Urinary bladder (tissue), 4 donors: ENCODE results near the gene PFKFB3. TPM values are rescaled to one million over a fixed set of nuclear protein-coding genes. Genes with fewer than 3 reads are reported as not detected.
"Not testable (repeated sequence)": the region's sequence is repeated elsewhere in the genome, so short reads cannot be mapped to it uniquely, and the experiment has no call there.

Experiments used
- DNase-seq: peaks from one replicate; pipeline ENCODE4 v3.0.0-alpha.2; 2015; ENCODE audit errors: extremely low spot score
- H3K27ac ChIP-seq: one replicate; pipeline ENCODE4 v1.5.1; 2013; ENCODE audit warnings: low read depth, mild to moderate bottlenecking, moderate library complexity
- H3K36me3 ChIP-seq: one replicate; pipeline ENCODE4 v1.6.1; 2013; ENCODE audit warnings: mild to moderate bottlenecking, moderate library complexity; ENCODE audit not compliant: insufficient read depth
- H3K4me1 ChIP-seq: one replicate; pipeline ENCODE4 v1.6.1; 2013; ENCODE audit warnings: mild to moderate bottlenecking, moderate library complexity; ENCODE audit not compliant: insufficient read depth
- H3K4me3 ChIP-seq: one replicate; pipeline ENCODE4 v1.5.1; 2013; ENCODE audit warnings: low read depth, low read length
- WGBS: extraction: QIAGEN DNeasy Blood & Tissue Kit; methylation state at CpG from one replicate; pipeline ENCODE4 v1.1.7; 2013; 5-methylcytosine and 5-hydroxymethylcytosine counted together
- polyA plus RNA-seq: library from polyadenylated mRNA; stranded (reverse); fragments of 200-250 nt; gene quantifications from one replicate; pipeline ENCODE4 v1.2.3, GENCODE V29; 2013
- total RNA-seq: library from RNA; depleted of rRNA; stranded (reverse); fragments of >200 nt; gene quantifications from one replicate; pipeline ENCODE4 v1.2.3, GENCODE V29; 2014
- donor health status: healthy with polysubstance abuse.
- donor health status: healthy.

Gene PFKFB3
- 6.5 TPM for total RNA-seq
- polyA plus RNA-seq: 31.8 TPM

DNA sequence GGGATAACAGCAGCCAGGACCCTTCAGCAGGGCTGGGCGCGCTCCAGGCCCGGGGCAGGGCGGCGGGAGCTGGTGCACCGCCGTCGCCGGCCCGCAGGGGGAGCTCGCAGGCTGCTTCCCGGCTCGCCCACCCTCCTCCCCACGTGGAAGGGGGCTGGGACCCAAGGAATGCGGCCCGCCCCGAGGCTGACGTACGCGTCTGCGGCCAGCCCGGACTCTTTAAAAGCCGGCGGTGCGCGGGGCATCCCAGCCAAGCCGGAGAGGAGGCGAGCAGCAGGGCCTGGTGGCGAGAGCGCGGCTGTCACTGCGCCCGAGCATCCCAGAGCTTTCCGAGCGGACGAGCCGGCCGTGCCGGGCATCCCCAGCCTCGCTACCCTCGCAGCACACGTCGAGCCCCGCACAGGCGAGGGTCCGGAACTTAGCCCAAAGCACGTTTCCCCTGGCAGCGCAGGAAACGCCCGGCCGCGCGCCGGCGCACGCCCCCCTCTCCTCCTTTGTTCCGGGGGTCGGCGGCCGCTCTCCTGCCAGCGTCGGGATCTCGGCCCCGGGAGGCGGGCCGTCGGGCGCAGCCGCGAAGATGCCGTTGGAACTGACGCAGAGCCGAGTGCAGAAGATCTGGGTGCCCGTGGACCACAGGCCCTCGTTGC, at the start of gene PFKFB3:
PFKFB3 (plus strand) TSS at position 249 of the 647 bp plus-strand sequence; CDS start at position 578, 329 bp downstream.
- peak within 1 kb of the TSS; percentile 79 for H3K4me3 ChIP-seq
- WGBS: under 1% methylated on average over 75 of the region's 75 CpGs
- H3K27ac ChIP-seq: peak within 1 kb of the TSS; percentile 72
- H3K36me3 ChIP-seq: no peaks in the 10 kb centered on the region
- H3K4me1 ChIP-seq: peaks cover 2% of the 10 kb centered on the region
- DNase-seq: peak; percentile 87

DNA sequence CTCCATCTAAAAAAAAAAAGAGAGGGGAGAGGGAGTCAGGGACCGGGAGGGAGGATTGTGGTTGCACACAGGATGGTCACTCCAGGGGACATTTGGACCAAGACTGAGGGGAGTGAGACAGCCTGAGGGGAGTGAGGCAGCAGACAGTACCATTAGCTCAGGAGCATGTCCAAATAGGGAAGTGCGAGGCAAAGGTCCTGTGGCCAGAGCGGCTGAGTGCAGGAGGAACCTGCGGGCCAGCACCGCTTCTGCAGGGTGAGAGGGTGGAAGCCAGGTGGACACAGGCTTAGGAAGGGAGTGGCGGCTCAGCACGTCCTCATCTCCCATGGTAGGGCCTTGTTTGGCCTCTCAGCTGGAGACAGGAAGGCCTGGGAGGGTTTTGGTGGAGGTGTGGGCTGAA, 48.9 kb upstream of the PFKFB3 start:
- H3K36me3 ChIP-seq: no peaks in the 10 kb centered on the region
- no peak for DNase-seq
- H3K4me3 ChIP-seq: no peak overlapping the region
- no peak overlapping the region for H3K27ac ChIP-seq
- 89% methylated on average over 7 of the region's 7 CpGs for WGBS
- H3K4me1 ChIP-seq: no peaks in the 10 kb centered on the region

DNA sequence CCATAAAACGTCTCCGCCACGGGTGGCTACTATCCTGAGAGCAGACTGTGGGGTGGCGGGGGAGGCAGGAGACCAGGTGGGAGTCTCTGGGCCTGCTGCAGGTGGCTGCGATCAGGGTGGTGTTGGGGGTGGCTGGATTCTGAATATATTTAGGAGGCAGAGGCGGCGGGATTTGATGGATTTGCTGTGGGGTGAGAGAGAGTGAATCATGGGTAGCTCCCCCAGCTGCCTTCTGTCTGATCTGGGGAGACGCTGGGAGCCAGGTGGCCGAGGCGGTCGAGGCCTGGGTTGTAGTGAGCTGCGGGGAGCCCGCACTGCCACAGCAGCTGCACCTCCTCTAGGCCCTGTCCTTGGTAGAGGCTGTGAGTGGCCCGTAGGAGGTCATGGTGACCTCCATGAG, 48.2 kb upstream of the PFKFB3 start:
- no peaks in the 10 kb centered on the region for H3K36me3 ChIP-seq
- 96% methylated on average over 14 of the region's 14 CpGs for WGBS
- H3K4me1 ChIP-seq: no peaks in the 10 kb centered on the region
- no peak overlapping the region for H3K27ac ChIP-seq
- DNase-seq: no peak
- no peak overlapping the region for H3K4me3 ChIP-seq

DNA sequence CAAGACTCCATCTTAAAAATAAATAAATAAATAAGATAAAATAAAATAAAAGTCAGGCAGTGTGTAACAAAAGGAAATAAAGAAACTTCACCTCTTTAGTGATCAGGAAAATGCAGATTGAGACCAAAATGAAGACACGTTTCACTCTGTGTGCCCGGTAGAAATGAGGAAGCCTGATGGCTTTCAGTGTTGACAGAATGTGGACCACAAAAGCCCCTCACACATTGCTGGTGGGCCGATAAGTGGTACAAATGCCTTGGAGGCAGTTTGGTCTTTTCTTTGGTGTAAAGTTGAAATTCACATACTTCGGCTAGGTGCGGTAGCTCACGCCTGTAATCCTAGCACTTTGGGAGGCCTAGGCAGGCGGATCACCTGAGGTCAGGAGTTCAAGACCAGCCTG, 44.5 kb upstream of the PFKFB3 start:
- Histone ChIP-seq H3K27ac (no peak overlapping the region), H3K4me1 (no peaks in the 10 kb centered on the region), H3K4me3 (no peak overlapping the region), H3K36me3 (no peaks in the 10 kb centered on the region)
- no peak for DNase-seq
- WGBS: 92% methylated on average over 7 of the region's 7 CpGs

DNA sequence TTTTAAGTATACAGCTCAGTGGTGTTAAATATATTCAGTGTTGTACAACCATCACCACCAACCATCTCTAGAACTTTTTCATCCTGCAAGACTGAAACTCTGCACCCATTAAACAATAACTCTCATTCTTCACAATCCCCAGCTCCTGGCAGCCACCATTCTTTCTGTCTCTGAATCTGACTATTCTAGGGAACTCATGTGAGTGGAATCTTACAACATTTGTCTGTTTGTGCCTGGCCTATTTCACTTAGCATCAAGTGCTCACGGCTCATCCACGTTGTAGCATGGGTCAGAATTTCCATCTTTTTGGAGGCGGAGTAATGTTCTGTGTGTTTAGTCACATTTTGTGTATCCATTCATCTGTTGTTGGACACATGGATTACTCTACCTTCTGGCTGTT, 40.8 kb upstream of the PFKFB3 start:
- DNase-seq: no peak
- Histone ChIP-seq H3K27ac (no peak overlapping the region), H3K36me3 (no peaks in the 10 kb centered on the region), H3K4me3 (no peak overlapping the region), H3K4me1 (no peaks in the 10 kb centered on the region)
- WGBS: 63% methylated on average over 3 of the region's 3 CpGs

DNA sequence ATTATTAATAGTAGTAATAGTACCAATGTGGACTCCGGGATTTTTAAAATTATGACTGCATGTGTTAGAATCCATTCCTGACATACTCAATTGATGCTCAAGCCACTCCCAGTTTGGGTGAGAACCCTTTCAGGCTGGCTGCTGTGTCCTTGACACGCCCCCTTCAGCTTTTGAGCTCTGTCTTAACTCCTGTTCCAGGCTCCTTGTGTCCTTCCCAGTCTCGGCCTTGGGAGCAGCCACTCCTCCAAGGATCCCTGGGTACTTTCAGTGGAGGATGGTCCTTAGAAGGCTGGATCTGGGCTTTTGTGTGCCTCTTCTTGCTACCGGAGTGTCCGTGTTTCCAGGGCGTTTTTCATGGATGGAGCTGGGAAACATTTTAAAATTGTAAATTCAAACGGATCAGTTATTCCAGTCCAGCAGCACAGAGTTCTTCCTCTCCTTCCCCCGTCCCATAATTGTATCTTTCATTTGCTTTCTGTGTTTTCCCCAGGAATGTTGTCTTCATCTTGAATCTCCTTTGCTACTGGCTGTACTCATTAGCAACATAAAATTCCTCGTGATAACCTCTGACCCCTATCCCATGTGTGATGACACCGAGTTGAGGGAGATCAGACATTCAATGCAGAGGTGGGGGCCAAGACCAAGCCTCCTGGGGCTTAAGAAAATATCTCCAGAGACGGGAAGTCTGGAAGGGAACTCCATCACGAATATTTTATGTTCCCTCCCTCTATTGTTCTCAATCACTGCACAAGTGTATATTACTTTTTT, 40.0 kb upstream of the PFKFB3 start:
- DNase-seq: no peak
- no peak overlapping the region for H3K27ac ChIP-seq
- H3K36me3 ChIP-seq: no peaks in the 10 kb centered on the region
- no peak overlapping the region for H3K4me3 ChIP-seq
- 49% methylated on average over 12 of the region's 12 CpGs for WGBS
- no peaks in the 10 kb centered on the region for H3K4me1 ChIP-seq

DNA sequence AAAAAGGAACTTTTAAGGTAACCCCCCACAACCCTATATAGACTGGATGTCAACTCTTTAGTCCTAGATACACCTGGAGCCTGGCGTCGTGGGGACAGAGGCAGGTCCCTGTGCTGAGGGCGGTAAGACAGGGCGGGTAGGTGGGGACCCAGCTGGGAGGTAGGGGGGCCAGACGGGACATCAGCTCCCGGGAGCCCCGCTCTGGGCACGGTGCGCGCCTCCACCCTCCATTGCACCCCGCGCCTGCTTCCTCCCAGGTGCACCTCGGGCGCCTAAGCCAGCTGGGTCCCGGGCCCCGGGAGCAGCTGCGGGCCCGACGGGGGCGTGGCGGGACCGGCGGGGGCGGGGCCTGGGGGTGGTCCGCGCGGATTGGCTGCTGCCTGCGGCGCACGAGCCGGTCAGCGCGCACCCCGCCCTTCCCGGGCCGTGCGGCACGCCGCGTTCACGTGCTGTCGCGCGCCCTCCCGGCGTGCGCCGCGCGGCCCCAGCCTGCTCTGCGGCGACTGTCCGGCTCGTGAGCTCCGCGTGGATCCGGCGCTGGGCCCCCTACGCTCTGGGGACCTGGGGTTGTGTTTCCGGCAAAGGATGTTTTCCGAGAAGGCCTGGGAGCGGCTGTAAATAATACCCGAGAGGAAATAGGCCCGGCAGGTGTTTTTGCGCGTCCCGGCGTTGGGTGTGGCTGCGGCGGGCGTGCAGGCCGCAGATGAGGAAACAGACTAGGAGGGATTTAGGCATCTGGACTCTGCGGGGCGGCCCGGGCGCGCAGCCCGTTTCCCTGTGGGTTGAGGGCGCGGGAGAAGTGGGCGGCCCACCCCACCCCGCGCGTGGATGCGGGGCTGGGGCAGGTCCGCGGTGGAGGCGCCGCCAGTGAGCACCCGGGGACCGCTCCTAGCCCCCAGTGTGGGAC, 39.1 kb upstream of the PFKFB3 start:
- Histone ChIP-seq H3K4me1 (no peaks in the 10 kb centered on the region), H3K27ac (peak overlapping the region; percentile 94), H3K4me3 (peak overlapping the region; percentile 56), H3K36me3 (no peaks in the 10 kb centered on the region)
- WGBS: under 1% methylated on average over 91 of the region's 91 CpGs
- DNase-seq: peak; percentile 43

DNA sequence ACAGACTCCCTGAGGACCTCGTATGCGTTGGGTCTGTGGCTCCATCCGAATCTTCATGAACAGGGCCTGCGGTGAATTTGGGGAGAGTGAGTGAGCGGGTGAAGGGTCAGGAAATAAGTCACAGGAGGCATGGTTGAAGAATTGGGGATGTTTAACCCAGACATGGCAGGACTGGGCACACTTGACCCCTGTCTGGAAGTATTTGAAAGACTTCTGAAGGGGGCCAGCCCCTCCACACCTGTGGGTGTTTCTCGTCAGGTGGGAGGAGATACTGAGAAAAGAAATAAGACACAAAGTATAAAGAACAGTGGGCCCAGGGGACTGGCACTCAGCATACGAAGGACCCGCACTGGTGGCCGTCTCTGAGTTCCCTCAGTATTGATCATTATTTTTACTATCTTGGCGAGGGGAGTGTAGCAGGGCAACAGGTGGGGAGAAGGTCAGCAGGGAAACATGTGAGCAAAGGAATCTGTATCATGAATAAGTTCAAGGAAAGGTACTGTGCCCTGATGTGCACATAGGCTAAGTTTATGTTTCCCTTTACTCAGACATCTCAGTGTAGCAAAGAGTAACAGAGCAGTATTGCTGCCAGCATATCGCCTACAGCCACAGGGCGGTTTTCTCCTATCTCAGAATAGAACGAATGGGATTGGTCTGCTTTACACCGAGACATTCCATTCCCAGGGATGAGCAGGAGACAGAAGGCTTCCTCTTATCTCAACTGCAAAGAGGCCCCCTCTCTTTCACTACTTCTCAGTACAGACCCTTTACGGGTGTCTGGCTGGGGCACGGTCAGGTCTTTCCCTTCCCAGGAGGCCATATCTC, 38.2 kb upstream of the PFKFB3 start:
- Histone ChIP-seq H3K4me3 (peak overlapping the region; percentile 56), H3K36me3 (no peaks in the 10 kb centered on the region), H3K27ac (peak overlapping the region; percentile 87), H3K4me1 (no peaks in the 10 kb centered on the region)
- WGBS: 20% methylated on average over 16 of the region's 16 CpGs
- no peak for DNase-seq

DNA sequence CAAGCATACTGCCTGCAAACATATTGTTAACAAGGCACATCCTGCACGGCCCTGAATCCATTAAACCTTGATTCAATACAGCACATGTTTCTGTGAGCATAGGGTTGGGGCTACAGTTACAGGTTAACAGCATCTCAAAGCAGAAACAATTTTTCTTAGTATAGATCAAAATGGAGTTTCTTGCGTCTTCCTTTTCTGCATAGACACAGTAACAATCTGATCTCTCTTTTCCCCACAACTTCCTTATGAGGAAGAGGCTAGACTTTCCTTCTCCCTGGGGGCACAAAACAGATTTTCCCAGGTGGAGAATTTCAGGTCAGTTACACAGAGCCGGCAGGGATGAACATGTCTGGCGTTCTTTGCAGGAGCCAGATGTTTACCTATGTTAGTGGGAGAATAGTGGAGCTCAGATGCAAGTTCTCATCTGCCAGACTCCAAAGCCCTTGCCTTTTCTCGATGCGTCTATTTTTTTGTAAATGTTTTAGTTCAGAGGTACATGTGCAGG, 37.5 kb upstream of the PFKFB3 start:
- Histone ChIP-seq H3K27ac (no peak overlapping the region), H3K4me1 (no peaks in the 10 kb centered on the region), H3K36me3 (no peaks in the 10 kb centered on the region), H3K4me3 (no peak overlapping the region)
- WGBS: 31% methylated on average over 6 of the region's 6 CpGs
- no peak for DNase-seq

DNA sequence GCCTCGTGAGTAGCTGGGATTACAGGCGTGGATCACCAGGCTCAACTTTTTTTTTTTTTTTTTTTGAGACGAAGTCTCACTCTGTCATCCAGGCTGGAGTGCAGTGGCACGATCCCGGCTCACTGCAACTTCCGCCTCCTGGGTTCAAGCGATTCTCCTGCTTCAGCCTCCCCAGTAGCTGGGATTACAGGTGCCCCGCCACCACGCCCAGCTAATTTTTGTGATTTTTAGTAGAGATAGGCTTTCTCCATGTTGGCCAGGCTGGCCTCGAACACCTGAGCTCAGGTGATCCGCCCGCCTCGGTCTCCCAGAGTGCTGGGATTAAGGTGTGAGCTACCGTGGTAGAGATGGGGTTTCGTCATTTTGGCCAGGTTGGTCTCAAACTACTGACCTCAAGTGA, 36.8 kb upstream of the PFKFB3 start:
- H3K27ac ChIP-seq, H3K4me1 ChIP-seq, H3K36me3 ChIP-seq, DNase-seq, H3K4me3 ChIP-seq: not testable (repeated sequence)
- WGBS: 87% methylated on average over 15 of the region's 15 CpGs

DNA sequence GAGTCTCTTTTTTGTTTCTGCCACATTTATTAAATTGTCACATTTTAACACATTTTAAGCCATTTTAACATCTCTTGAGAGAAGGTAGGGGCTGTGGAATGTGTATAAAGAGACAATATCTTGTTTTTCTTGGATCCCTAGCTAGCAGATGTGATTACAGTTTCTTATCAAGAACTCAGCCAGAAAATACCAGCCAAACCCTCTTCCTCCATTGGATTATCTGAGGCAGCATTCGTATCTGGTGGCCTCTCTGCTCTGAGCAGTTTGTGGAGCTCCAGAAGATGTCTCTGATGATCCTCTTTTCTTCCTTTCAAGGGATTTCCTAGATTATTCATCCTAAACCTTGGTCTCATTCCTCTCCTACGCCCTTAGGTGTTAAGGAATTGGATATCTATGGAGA, 35.3 kb upstream of the PFKFB3 start:
- H3K4me1 ChIP-seq: no peaks in the 10 kb centered on the region
- no peaks in the 10 kb centered on the region for H3K36me3 ChIP-seq
- no peak overlapping the region for H3K27ac ChIP-seq
- H3K4me3 ChIP-seq: no peak overlapping the region
- WGBS: 78% methylated on average over 2 of the region's 2 CpGs
- no peak for DNase-seq

DNA sequence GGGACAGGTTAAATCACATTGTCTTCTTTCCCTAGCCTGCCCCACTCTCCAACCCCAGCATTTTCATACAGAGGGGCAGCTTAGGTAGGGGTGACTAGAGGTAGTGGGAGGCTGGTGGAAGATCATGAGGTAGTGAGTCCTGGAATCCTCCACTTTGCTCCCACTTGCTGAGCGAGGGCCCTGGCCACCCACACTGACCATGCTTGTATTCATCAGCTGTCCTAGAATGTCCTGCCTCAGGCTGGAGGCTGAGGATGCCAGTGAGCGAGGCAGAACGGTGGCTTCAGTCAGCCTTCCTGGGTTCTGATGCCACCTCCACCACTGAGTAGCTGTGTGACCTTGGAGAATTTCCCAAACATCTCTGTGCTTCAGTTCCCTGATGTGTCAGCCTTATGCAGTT, 34.6 kb upstream of the PFKFB3 start:
- no peak overlapping the region for H3K27ac ChIP-seq
- WGBS: 89% methylated on average over 3 of the region's 3 CpGs
- no peak overlapping the region for H3K4me3 ChIP-seq
- H3K36me3 ChIP-seq: no peaks in the 10 kb centered on the region
- no peaks in the 10 kb centered on the region for H3K4me1 ChIP-seq
- DNase-seq: no peak

DNA sequence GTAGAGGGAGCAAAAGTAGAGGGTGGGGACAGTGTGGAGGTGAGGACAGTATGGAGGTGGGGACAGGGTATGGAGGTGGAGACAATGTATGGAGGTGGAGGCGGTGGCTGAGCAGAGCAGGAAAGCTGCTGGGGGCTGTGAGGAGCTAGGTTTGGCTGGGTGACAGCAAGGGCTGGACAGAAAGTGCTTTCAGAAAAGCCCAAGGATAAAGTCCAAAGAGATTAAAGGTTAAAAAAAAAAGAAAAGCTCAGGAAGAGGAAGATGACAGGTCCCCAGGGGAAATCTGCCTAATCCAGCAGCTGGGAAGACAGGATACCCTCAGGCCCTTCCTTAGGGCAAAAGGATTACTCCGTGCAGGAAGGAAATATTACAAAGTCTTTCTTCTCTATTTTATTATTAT, 32.1 kb upstream of the PFKFB3 start:
- Histone ChIP-seq H3K36me3 (no peaks in the 10 kb centered on the region), H3K27ac (no peak overlapping the region), H3K4me3 (no peak overlapping the region), H3K4me1 (no peaks in the 10 kb centered on the region)
- WGBS: 49% methylated on average over 2 of the region's 2 CpGs
- no peak for DNase-seq
